HG02610 (cell line): Measurements from ENCODE around the gene FANCI.
A peak's percentile ranks its signal among the peaks of the same experiment; 100 is the strongest.

Source experiments
- ATAC-seq: cut with Tn5 transposase; IDR thresholded peaks from one replicate; pipeline ENCODE4 v1.9.1; 2021; ENCODE audit warnings: mild to moderate bottlenecking, moderate library complexity; ENCODE audit not compliant: unreplicated experiment

The FANCI gene

DNA sequence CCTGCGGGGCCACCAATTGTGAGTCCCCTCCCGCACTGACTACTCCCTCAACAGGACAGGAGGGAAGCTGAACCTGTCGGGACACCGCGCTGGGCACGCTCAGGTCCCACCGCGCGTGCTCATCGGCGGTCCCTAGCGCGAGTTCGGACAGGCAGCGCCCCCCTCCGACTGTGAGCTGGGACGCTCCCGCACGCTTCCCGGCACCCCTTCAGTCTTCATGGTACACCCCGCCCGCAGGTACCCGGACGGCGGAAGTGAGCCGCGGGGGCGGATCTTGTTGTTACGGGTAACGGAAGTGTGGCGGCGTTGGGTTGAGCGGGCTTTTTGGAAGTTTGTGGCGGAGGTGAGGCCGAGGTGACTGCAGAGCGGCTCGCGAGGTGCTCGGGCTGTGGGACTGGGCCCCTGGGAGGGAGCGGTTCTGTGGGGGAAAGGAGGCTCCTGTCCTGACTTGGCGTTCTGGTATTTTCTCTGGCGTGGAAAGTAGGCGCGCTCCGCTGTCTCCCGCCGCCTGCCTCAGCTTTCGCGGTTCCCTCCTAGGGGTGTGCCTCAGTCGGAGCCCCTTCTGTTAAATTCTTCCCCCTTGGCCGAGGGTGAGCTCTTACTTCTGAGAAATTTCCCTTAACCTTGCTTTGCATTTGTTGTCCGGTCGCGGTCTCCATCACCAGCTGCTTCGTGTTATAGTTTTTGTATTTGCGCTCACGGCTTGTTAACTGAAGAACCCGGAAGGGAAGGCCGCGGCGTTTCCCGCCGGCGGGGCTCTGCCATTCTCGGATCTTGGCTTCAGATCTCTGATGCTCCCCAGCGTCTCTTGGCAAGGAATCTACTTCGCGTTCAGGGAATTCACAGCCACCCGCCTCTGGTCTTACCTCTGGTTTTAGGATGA is at the start of gene FANCI:
FANCI (plus strand) TSS at position 289 of the 883 bp plus-strand sequence. CDS start 3,669 bp downstream, outside the sequence.
- ATAC-seq, result peak; percentile 95

DNA sequence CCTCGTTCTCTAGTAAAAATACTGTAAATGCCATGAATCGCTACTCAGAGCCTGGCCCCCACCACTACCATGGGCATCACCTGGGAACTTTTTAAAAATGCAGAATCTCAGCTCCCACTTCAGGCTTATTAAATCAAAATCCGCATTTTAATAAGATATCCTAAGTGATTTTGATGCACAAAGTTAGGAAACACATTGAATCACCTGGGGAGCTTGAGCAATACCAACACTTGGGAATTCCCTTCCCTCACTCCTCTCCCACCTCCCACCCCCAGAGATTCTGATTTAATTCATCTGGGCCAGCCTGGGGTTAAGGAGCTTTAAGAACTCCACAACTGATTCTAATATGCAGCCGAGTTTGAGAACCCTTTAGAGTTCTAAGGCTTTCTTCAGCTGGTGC is 49.2 kb upstream of the FANCI start:
- no peak for ATAC-seq

DNA sequence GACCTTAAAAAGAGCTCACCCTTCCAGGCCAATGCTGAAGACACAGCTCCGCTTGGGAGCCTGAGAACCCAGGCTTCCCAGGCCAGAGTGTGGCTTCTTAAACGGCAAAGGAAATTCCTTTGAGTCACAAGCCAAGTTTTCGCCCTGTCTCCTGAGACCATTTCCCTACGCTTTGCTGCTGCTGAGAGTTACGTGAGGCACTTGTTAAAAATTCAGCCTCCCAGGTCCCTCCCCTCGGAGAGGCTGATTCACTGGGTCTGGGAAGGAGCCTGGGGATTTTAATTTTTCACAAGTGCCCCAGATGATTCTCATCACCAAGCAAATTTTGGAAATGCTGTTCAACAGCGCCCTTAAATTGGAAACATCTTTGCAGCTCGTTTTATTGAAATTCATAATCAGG is 47.9 kb upstream of the FANCI start:
- ATAC-seq, result no peak

DNA sequence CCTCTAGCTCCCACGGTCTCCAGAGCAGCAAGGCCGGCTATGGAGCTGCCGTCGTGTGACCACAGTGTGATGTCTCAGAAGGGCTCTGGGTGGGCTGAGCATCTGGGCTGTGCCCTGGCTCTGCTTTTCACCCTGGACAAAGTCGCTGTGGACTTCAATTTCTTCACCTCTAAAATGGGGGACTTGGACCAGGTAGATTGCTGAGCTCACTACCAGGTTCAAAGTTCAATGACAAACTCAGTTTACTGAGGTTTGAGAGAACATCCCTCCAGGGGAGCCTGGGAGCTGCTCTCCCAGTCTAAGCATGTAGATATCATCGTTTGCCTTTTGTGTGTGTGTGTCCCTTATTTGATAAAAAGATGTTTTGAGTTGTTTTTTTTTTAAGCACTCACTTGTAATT is 47.5 kb upstream of the FANCI start:
- no peak for ATAC-seq

DNA sequence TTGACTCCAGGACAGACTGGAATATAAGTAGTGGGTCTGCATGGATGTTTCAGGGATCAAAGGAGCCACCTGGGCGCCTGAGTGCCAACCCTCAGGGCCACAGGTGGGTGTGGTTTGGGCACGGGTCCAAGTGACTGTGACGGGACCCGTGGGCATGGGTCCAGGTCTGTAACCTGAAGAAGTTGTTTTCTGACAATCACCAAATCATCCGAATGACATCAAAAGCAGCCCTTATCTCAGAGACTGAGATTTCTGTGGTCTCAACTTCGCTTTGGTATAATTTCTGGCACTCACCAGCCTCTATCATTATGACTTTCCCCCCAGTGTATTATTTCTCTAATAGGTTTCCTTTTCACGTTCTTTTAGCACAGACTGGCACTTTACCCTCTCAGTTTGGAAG is 46.8 kb upstream of the FANCI start:
- no peak for ATAC-seq

DNA sequence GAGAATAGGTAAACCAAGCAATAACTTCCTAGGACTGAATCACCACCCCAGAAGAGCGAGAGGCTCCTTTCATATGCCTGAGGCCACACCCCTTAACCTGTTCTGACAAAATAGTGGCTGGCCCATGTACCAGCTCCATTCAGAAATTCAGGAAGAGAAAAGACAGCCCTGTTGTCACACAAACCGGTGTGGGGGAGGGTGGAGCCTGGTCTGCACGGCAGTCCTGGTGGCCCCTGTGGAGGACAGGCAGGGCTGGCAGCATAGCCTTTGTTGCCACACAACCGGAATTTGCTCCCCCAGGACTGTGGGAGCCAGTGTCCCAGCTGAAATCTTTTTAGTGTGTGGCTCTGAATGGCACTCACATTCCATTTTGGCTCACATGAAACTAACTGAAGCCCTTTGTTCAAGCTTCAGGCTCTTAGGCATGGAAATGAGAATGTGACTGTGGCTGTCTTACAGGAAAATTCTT is 46.2 kb upstream of the FANCI start:
- ATAC-seq, result no peak

DNA sequence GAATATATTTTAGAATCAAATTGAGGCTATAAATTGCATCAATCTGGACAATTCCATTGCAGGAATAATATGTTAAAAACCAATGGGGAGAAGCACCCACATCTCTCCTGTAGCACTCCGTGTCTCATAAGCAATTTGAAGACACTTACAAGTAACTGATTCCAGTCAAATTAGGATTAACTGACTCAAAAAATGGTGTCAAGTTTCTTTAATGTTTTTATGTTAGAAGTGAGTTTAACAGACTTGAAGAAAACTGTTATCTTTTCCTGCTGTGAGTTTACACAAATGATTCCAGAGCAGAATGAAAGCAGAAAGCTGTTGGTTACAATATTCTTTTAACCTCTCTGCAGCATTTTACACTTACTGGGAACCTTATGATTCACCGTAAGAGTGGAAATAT is 45.6 kb upstream of the FANCI start:
- no peak for ATAC-seq

DNA sequence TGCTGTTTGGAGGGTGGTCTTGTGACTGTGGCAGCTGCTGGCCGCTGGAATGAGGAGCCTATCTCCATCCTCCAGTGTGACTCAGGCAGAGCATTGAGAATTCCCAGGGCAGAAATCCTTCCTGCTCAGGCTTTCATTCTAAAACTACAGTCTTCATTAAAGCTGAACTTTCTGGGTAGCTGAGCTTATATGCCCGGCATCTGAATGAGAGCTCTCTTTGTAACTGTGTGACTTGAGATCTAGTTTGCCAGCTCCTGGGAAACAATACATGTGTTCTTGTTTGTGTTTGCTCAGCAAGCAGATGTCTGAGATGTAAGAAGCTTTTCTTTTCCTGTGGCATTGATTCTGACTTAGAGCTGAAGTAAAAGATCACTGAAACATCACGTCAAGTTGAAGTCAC is 44.8 kb upstream of the FANCI start:
- no peak for ATAC-seq

DNA sequence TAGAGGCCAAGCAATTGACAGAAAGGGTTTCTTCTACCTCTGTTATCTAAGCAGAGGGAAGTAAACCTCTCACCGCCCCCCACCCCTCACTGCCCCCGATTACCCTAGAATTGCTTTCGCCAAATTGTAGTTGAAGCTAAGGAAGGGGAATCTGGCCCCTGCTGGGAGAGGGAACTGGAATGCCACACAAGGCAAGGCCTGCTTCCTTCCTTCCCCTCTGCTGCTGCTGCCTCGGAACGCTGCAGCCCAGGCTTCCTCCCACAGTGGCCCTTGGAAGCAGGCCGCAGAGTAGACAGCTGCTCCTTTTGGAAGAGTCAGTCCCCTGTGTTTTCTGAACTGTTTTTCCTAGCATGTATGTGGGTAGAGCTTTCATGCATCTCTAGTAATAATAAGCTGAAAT is 44.0 kb upstream of the FANCI start:
- no peak for ATAC-seq

DNA sequence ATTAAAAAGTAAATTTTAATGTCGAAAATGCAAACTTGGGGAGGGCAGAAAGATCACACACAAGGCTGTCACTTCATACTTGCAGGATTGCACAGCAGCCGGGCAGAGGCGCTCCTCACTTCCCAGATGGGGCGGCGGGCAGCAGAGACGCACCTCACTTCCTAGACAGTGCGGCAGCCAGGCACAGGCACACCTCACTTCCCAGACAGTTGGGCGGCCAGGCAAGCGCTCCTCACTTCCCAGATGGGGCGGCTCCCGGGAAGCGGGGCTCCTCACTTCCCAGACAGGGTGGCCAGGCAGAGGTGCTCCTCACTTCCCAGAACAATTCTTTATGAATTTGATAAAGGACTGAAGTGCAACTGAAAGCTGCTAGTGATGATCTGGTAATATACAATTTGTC is 43.6 kb upstream of the FANCI start:
- ATAC-seq, result no peak

DNA sequence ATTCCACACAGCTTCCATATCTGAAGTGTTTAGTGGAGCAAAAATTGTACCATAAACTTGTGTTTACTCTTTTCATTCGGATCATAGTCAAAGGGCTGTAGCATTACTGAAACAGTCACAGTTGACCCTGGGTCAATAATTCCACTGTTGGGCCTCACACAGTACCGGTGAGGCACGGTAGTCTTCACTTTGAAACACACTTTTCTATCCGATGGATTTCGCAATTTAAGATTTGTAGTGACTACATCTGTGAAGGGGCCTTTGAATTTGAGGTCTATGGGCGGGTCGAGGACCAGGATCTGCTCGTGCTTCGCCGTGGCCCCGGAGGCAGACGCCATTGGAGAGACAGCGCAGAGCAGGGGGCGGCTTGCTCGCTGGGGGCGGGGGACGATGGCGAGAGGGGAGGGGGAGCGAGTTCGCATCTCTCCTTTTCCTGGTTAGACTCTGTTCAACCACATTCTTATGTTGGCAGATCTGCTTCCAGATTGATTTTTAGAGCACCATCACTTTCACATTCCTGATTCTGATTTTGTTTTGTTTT is 42.2 kb upstream of the FANCI start:
- ATAC-seq, result no peak

DNA sequence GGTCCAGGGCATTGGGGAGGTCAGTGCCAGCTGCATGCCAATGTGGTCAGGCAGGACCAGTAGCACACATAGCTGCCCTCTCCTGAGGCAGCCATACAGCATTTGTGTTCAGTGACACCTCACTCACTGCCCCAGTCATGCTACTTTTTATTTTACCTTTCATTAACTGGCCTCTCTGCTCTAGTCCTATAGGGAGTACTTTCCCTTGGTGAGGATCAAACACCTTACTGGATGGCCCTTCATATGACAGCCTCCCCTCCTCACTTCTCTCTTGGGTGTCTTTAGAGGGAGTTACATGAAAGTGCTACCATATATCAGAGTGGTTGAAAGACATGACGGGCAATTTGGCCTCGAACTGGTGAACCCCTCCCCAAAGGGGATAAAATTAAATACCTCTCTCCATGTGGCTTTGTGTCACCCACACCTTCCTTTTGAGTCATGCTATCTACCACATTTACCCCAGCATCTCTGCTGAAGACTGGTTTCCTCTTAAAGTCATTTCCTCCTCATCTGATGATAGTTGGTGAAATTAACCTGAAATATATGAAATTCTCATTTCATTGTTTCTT is 40.0 kb upstream of the FANCI start:
- peak; percentile 39 for ATAC-seq

DNA sequence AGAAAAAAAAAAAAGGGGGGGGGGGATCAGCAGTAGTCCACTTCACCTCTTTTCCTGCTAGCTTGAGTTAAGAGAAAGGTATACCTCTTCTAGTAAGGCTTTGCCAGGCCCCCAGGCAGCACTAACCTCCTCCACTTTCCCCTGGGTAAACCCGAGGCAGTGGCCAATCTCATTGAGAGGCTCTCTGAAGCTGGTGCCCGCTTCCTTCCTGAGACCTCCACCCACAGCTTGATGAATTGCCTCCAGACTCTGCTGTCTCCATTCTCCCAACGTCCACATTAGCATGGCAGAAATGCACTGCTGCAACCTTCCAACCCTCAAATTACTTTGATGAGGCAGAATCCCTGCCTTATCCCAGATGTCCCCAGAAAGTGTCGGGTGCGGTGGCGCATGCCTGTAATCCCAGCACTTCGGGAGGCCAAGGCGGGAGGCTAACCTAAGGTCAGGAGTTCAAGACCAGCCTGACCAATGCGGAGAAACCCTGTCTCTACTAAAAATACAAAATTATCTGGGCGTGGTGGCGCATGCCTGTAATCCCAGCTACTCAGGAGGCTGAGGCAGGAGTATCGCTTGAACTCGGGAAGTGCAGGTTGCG is 37.7 kb upstream of the FANCI start:
- no peak for ATAC-seq

DNA sequence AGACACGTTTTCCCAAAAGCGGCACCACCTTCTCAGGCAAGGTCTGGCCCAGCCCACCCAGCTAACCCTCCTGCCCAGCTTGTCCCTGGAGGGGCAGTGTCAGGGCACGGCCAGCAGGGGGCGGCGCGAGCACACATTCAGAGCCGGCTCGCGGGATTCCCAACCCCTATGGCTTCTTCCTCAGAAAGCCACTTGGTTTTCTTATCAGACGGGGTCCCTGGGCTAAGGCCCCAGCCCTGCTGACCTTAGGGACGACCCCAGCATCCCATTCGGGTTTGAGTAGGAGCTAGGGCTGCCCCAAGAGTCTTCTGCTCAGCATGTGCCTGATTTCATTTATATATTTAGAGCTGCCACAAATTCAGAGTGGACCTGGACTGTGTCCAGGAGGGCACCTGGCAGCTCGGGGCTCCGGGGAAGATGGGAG is 36.9 kb upstream of the FANCI start:
- peak; percentile 76 for ATAC-seq

DNA sequence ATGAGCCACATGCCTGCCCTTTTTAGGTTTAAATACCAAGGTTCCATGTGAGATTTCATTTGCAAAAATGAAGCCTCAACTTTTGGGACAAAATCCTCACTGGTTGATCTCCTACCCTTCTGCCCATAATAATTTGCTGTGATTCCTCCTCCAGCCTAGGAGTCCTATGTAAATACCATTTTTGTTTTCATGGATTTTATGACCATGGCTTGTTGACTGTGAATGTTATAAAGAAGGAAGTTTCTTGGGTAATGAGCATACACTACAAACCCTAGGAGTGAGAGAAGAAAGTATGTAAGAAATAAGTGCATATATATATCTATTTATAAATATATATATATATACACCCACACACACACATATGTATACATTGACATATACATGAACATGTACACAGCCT is 35.5 kb upstream of the FANCI start:
- ATAC-seq, result no peak

DNA sequence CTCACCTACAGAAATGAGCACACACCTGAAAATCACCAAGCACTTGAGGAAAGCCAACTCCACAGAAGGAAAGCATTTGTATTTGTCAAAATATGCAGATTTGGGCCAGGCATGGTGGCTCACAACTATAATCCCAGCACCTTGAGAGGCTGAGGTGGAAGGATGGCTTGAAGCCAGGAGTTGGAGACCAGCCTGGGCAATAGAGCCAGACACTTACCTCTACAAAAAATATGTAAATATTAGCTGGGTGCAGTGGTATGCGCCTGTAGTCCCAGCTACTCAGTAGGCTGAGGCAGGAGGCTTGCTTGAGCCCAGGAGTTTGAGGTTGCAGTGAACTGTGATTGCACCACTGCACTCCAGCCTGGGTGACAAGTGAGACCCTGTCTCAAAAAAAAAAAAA is 34.7 kb upstream of the FANCI start:
- ATAC-seq, result no peak

DNA sequence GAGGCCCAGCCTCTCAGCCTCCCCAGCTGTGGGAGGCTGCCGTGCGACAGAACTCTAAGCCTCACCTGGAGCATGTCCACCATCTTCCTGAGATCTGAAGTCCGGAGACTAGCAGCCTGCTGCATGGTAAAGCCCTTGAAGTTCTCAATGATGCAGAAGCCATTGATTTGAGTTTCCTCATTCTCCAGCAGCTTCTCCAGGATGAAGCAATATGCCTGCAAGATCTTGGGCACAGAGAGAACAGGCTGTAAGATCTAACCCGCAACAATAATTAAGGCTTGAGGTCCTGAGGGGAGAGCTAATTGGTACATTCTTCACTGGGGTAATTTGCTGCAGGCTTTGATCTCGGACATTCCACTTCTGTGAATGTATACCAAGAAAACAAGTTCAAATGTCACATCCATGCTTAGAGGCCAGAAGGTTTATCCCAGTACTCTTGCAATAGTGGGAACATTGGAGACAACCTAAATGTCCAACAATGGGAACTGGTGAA is 32.1 kb upstream of the FANCI start:
- ATAC-seq, result no peak

DNA sequence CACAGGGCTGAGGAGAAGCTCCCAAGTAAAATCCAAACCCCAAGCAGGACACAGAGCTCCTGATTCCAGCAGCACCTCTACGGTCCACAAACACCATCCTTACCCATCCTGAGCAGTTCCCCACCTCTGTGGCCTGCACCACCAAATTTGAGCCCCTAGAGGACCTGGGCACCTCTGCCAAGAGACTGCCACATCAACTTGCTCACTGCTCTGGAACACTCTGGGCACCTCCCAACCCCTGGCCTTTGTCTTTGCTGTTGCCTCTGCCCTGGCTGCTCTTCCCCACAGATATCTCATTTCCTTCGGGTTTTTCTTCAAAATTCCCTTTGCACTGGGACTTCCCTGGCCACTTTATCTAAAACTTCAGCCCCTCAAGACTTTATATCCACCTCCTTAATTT is 28.2 kb upstream of the FANCI start:
- no peak for ATAC-seq

DNA sequence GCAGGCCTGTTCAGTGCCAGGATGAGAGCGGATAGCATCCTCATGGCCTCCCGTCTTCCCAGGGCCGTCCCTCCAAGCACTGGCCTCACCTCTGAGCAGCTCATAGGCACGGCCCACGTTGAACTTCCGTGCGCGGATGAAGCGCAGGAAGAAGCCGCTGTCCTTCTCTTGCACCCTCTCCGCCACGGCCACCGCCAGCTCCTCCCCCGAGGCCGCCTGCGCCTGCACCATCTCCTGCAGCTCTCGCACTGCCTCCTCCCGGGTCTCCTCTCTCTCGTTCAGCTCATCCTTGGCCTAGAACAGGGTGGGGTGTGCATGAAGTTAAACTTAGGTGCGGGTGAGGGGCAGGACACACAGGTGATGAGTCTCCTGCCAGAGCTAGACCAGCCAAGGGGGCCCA is 26.7 kb upstream of the FANCI start:
- no peak for ATAC-seq

DNA sequence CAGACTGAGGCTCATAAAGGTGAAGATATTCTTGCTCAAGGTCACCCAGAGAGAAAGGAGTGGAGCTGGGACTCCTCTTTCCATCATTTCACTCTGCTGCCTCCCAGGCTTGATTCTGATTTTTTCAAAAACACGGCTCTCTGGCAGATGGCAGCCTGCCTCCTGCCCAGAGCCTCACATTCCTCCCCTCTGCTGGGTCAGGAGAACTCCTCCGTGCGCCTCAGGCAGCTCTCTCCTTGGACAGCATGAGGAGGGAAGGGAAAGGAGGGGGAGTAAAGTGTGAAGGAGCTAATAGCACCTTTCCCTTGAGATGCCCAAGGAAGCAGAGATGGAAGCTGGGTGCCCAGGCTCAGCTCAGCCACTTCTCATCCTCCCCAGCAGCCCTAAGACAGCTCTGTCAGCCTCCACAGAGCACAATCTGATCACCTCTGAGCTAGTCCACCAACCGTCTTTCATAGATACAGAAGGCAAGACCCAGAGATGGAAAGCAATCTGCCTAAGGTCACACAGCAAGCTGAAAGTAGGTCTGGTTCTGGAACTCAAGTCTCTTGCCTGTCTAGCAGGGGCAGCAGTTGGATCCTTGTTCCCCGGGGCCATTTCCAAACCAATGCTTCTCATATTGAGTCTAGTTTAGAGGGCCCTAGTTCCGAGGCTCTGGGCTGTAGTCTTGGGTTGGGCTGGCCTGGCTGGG is 25.9 kb upstream of the FANCI start:
- no peak for ATAC-seq

DNA sequence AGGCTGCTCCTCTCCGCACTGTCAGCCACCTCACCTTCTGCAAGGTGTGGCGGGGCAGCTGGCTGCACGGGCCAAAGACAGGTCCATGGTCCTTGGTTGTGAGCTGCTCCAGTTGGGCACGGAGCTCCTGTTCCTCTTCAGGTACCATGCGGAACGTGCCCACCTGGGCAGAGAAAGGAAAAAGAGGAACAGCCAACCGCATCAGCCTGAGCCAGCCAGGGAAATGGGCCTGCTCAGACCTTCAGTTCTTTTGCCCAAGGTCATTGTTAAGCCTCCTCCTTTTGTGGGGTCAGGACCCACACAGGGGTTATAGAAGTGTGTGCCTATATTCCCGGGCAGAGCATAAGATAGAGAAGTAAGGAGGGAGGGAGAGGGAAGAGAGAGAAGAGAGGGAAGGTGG is 25.2 kb upstream of the FANCI start:
- ATAC-seq, result no peak
